Activated T-helper 17 cell treated with anti-CD3 and anti-CD28 coated beads, Interleukin-2, amount 50 U/mL, for 72 hours (primary cell): ENCODE data around the gene EFCAB6. TPM values are rescaled to one million over a fixed set of nuclear protein-coding genes. Genes with fewer than 3 reads are reported as not detected.

Experiments used
- ATAC-seq: fragments of 150-1000 bp; cut with Tn5 transposase; replicated peaks from 2 replicates; pipeline ENCODE4 v1.10.0; 2021; ENCODE audit warnings: mild to moderate bottlenecking, moderate library complexity
- H3K27ac Mint-ChIP-seq: one replicate; pipeline ENCODE4 v1.8.0; 2022; ENCODE audit warnings: mixed read lengths
- H3K27me3 Mint-ChIP-seq: one replicate; pipeline ENCODE4 v1.8.0; 2022; ENCODE audit warnings: mixed read lengths
- H3K36me3 Mint-ChIP-seq: one replicate; pipeline ENCODE4 v1.8.0; 2022; ENCODE audit warnings: low read depth, mild to moderate bottlenecking, mixed read lengths
- H3K4me1 Mint-ChIP-seq: one replicate; pipeline ENCODE4 v1.8.0; 2022; ENCODE audit warnings: mixed read lengths
- H3K4me3 Mint-ChIP-seq: one replicate; pipeline ENCODE4 v1.8.0; 2022; ENCODE audit warnings: mild to moderate bottlenecking, mixed read lengths
- H3K9me3 Mint-ChIP-seq: one replicate; pipeline ENCODE4 v1.8.0; 2022; ENCODE audit warnings: mixed read lengths
- total RNA-seq, 2 donors: library from RNA; stranded (reverse); gene quantifications; one replicate each; pipeline ENCODE4 v1.2.3, GENCODE V29; 2022

EFCAB6 gene
- total RNA-seq, 2 donors from 2014 or later: 0.09 TPM; not detected in 1

- ATAC-seq: no peak
- H3K36me3 Mint-ChIP-seq: no peaks in the 10 kb centered on the region
- peaks cover 16% of the 10 kb centered on the region for H3K27me3 Mint-ChIP-seq
- no peak overlapping the region for H3K4me3 Mint-ChIP-seq
- H3K27ac Mint-ChIP-seq: no peak overlapping the region
- no peaks in the 10 kb centered on the region for H3K4me1 Mint-ChIP-seq
- no peaks in the 10 kb centered on the region for H3K9me3 Mint-ChIP-seq
Observed at GRCh38 chr22:43829904-43830851, 18.1 kb upstream of the EFCAB6 start.

GRCh38 chr22:43828998-43829782 lies 17.1 kb upstream of the EFCAB6 start:
- no peaks in the 10 kb centered on the region for H3K36me3 Mint-ChIP-seq
- ATAC-seq: no peak
- H3K4me3 Mint-ChIP-seq: no peak overlapping the region

GRCh38 chr22:43828725-43828997 lies 16.6 kb upstream of the EFCAB6 start:
- H3K27ac Mint-ChIP-seq: no peak overlapping the region
- H3K27me3 Mint-ChIP-seq: peaks cover 16% of the 10 kb centered on the region
- no peak overlapping the region for H3K4me3 Mint-ChIP-seq
- H3K36me3 Mint-ChIP-seq: no peaks in the 10 kb centered on the region
- H3K9me3 Mint-ChIP-seq: no peaks in the 10 kb centered on the region
- no peaks in the 10 kb centered on the region for H3K4me1 Mint-ChIP-seq
- no peak for ATAC-seq

More at GRCh38 chr22:43828998-43829782, 17.1 kb upstream of the EFCAB6 start:
- peaks cover 16% of the 10 kb centered on the region for H3K27me3 Mint-ChIP-seq
- no peak overlapping the region for H3K27ac Mint-ChIP-seq
- no peaks in the 10 kb centered on the region for H3K4me1 Mint-ChIP-seq
- H3K9me3 Mint-ChIP-seq: no peaks in the 10 kb centered on the region

GRCh38 chr22:43827926-43828724 lies 16.0 kb upstream of the EFCAB6 start:
- no peaks in the 10 kb centered on the region for H3K36me3 Mint-ChIP-seq
- H3K9me3 Mint-ChIP-seq: no peaks in the 10 kb centered on the region
- H3K27me3 Mint-ChIP-seq: peaks cover 19% of the 10 kb centered on the region

GRCh38 chr22:43827003-43827735 lies 15.1 kb upstream of the EFCAB6 start:
- Mint-ChIP-seq H3K27me3 (peaks cover 15% of the 10 kb centered on the region), H3K4me1 (no peaks in the 10 kb centered on the region), H3K9me3 (no peaks in the 10 kb centered on the region), H3K4me3 (no peak overlapping the region), H3K36me3 (no peaks in the 10 kb centered on the region), H3K27ac (no peak overlapping the region)
- no peak for ATAC-seq

More at GRCh38 chr22:43827926-43828724, 16.0 kb upstream of the EFCAB6 start:
- ATAC-seq: no peak
- no peak overlapping the region for H3K4me3 Mint-ChIP-seq
- no peaks in the 10 kb centered on the region for H3K4me1 Mint-ChIP-seq
- no peak overlapping the region for H3K27ac Mint-ChIP-seq

- Mint-ChIP-seq H3K4me3 (no peak overlapping the region), H3K27me3 (peaks cover 16% of the 10 kb centered on the region), H3K9me3 (no peaks in the 10 kb centered on the region), H3K27ac (no peak overlapping the region), H3K4me1 (no peaks in the 10 kb centered on the region), H3K36me3 (no peaks in the 10 kb centered on the region)
- ATAC-seq: no peak
Observed at GRCh38 chr22:43826142-43827002, 14.3 kb upstream of the EFCAB6 start.

- H3K4me1 Mint-ChIP-seq: no peaks in the 10 kb centered on the region
- peaks cover 23% of the 10 kb centered on the region for H3K27me3 Mint-ChIP-seq
- no peak for ATAC-seq
- H3K36me3 Mint-ChIP-seq: no peaks in the 10 kb centered on the region
- no peak overlapping the region for H3K27ac Mint-ChIP-seq
- no peak overlapping the region for H3K4me3 Mint-ChIP-seq
- H3K9me3 Mint-ChIP-seq: no peaks in the 10 kb centered on the region
Observed at GRCh38 chr22:43825651-43826050, 13.5 kb upstream of the EFCAB6 start.

GRCh38 chr22:43824724-43825420 lies 12.8 kb upstream of the EFCAB6 start:
- H3K4me1 Mint-ChIP-seq: no peaks in the 10 kb centered on the region
- peaks cover 24% of the 10 kb centered on the region for H3K27me3 Mint-ChIP-seq
- H3K27ac Mint-ChIP-seq: no peak overlapping the region
- H3K36me3 Mint-ChIP-seq: no peaks in the 10 kb centered on the region
- H3K4me3 Mint-ChIP-seq: no peak overlapping the region
- ATAC-seq: no peak
- no peaks in the 10 kb centered on the region for H3K9me3 Mint-ChIP-seq

GRCh38 chr22:43823911-43824665 lies 12.0 kb upstream of the EFCAB6 start:
- no peak for ATAC-seq
- Mint-ChIP-seq H3K27ac (no peak overlapping the region), H3K4me3 (no peak overlapping the region), H3K4me1 (no peaks in the 10 kb centered on the region), H3K9me3 (no peaks in the 10 kb centered on the region), H3K36me3 (no peaks in the 10 kb centered on the region), H3K27me3 (peaks cover 24% of the 10 kb centered on the region)

- no peaks in the 10 kb centered on the region for H3K36me3 Mint-ChIP-seq
- H3K27ac Mint-ChIP-seq: no peak overlapping the region
- no peaks in the 10 kb centered on the region for H3K9me3 Mint-ChIP-seq
- H3K4me1 Mint-ChIP-seq: no peaks in the 10 kb centered on the region
- H3K4me3 Mint-ChIP-seq: no peak overlapping the region
- no peak for ATAC-seq
- H3K27me3 Mint-ChIP-seq: peaks cover 24% of the 10 kb centered on the region
Observed at GRCh38 chr22:43823353-43823908, 11.3 kb upstream of the EFCAB6 start.

- ATAC-seq: no peak
- no peaks in the 10 kb centered on the region for H3K36me3 Mint-ChIP-seq
- no peaks in the 10 kb centered on the region for H3K4me1 Mint-ChIP-seq
- H3K27ac Mint-ChIP-seq: peak overlapping the region; percentile 12
- peaks cover 20% of the 10 kb centered on the region for H3K27me3 Mint-ChIP-seq
- no peak overlapping the region for H3K4me3 Mint-ChIP-seq
- no peaks in the 10 kb centered on the region for H3K9me3 Mint-ChIP-seq
Observed at GRCh38 chr22:43821606-43822425, 9.7 kb upstream of the EFCAB6 start.
